HTR-8/SVneo (cell line): ENCODE data around the gene APOLD1.
"Not testable (repeated sequence)": the region's sequence is repeated elsewhere in the genome, so short reads cannot be mapped to it uniquely, and the experiment has no call there.

Experiments used
- DNase-seq: peaks from one replicate; pipeline ENCODE4 v3.0.0; 2011; ENCODE audit warnings: low spot score, mixed read lengths; ENCODE audit not compliant: insufficient read length
- FAIRE-seq: peaks from 2 replicates; lab custom pipeline; 2011; peaks lifted over from hg19 to GRCh38; lab: Jason Lieb, UNC

The APOLD1 gene

GRCh38 chr12:12837025-12837812, 51.8 kb downstream of the APOLD1 start:
- DNase-seq (peak; percentile 60), FAIRE-seq (no peak)

GRCh38 chr12:12837813-12838153, 52.3 kb downstream of the APOLD1 start:
- FAIRE-seq (no peak), DNase-seq (no peak)

GRCh38 chr12:12839003-12839395, 53.5 kb downstream of the APOLD1 start:
- FAIRE-seq (no peak), DNase-seq (no peak)

- DNase-seq, FAIRE-seq: not testable (repeated sequence)
These were observed 54.0 kb downstream of the APOLD1 start for GRCh38 chr12:12839439-12839838.

- peak; percentile 78 for DNase-seq
- FAIRE-seq: no peak
These were observed 54.6 kb downstream of the APOLD1 start for GRCh38 chr12:12839873-12840579.

GRCh38 chr12:12840580-12840899, 55.1 kb downstream of the APOLD1 start:
- no peak for FAIRE-seq
- no peak for DNase-seq
